GM23338 (cell line): Measurements from ENCODE around the gene KCTD10. TPM values are rescaled to one million over a fixed set of nuclear protein-coding genes. Genes with fewer than 3 reads are reported as not detected.

Experiments
- ATAC-seq: fragments of 200-7000 bp; cut with Tn5 transposase; 3 replicates; pipeline ENCODE4 v1.9.1; 2020
- DNase-seq: peaks from one replicate; pipeline ENCODE4 v3.0.0-alpha.2; 2015; ENCODE audit warnings: low spot score
- H2AFZ ChIP-seq: fragments of 200-600 bp; sonication (generic); 2 replicates; pipeline ENCODE4 v1.8.0; 2016; ENCODE audit warnings: antibody characterized with exemption, mild to moderate bottlenecking, moderate library complexity
- H3F3A ChIP-seq: fragments of 200-600 bp; sonication (generic); replicated peaks from 2 replicates; pipeline ENCODE4 v1.8.0; 2017; ENCODE audit warnings: antibody characterized with exemption, mixed run types, low read depth
- H3K27ac ChIP-seq: fragments of 200-600 bp; sonication (generic); 2 replicates; pipeline ENCODE4 v1.6.1; 2016; ENCODE audit warnings: low read depth
- H3K27me3 ChIP-seq: fragments of 200-600 bp; sonication (generic); 2 replicates; pipeline ENCODE4 v1.8.0; 2016; ENCODE audit warnings: mild to moderate bottlenecking, mixed run types, moderate library complexity; ENCODE audit not compliant: insufficient read depth
- H3K36me3 ChIP-seq: fragments of 200-600 bp; sonication (generic); 2 replicates; pipeline ENCODE4 v1.8.0; 2016; ENCODE audit warnings: mild to moderate bottlenecking; ENCODE audit not compliant: insufficient read depth
- H3K4me1 ChIP-seq: fragments of 200-600 bp; sonication (generic); 2 replicates; pipeline ENCODE4 v1.8.0; 2016; ENCODE audit warnings: mild to moderate bottlenecking, moderate library complexity; ENCODE audit not compliant: insufficient read depth
- H3K4me2 ChIP-seq: fragments of 200-600 bp; sonication (generic); 2 replicates; pipeline ENCODE4 v1.7.1; 2017; ENCODE audit warnings: mixed run types
- H3K4me3 ChIP-seq: fragments of 200-600 bp; sonication (generic); 2 replicates; pipeline ENCODE4 v1.6.1; 2016; ENCODE audit warnings: mixed run types
- H3K79me2 ChIP-seq: fragments of 200-600 bp; sonication (generic); replicated peaks from 2 replicates; pipeline ENCODE4 v1.8.0; 2017; ENCODE audit warnings: mild to moderate bottlenecking; ENCODE audit not compliant: insufficient read depth
- H3K9me2 ChIP-seq: fragments of 200-600 bp; sonication (generic); 2 replicates; pipeline ENCODE4 v1.8.0; 2017; ENCODE audit not compliant: insufficient read depth
- H4K20me1 ChIP-seq: fragments of 200-600 bp; sonication (generic); replicated peaks from 2 replicates; pipeline ENCODE4 v1.8.0; 2017; ENCODE audit warnings: mild to moderate bottlenecking; ENCODE audit not compliant: insufficient read depth
- H3K27ac Mint-ChIP-seq: 2 replicates; pipeline ENCODE4 v1.8.0; 2020; ENCODE audit warnings: inconsistent platforms, mild to moderate bottlenecking, moderate library complexity, mixed read lengths
- H3K27me3 Mint-ChIP-seq: 3 replicates; pipeline ENCODE4 v1.8.0; 2022; ENCODE audit warnings: low read depth, mild to moderate bottlenecking, moderate library complexity, mixed read lengths, inconsistent platforms; ENCODE audit not compliant: insufficient read depth, poor library complexity
- H3K36me3 Mint-ChIP-seq: 3 replicates; pipeline ENCODE4 v1.8.0; 2021; ENCODE audit warnings: low read depth, mild to moderate bottlenecking, inconsistent platforms, moderate library complexity, mixed read lengths
- H3K4me1 Mint-ChIP-seq: 3 replicates; pipeline ENCODE4 v1.8.0; 2020; ENCODE audit warnings: mild to moderate bottlenecking, inconsistent platforms, mixed read lengths
- H3K4me3 Mint-ChIP-seq: 3 replicates; pipeline ENCODE4 v1.8.0; 2021; ENCODE audit warnings: moderate library complexity, mild to moderate bottlenecking, inconsistent platforms, mixed read lengths
- H3K9me3 Mint-ChIP-seq: 3 replicates; pipeline ENCODE4 v1.8.0; 2020; ENCODE audit warnings: moderate library complexity, mild to moderate bottlenecking, inconsistent platforms, mixed read lengths
- CREB1 ChIP-seq: fragments of 250-450 bp; sonication (Bioruptor Pico); IDR thresholded peaks from 2 replicates; pipeline ENCODE4 v1.5.0; 2020; ENCODE audit warnings: low read depth, mild to moderate bottlenecking, moderate library complexity
- EZH2 ChIP-seq: fragments of 200-600 bp; sonication (generic); IDR thresholded peaks from one replicate; pipeline ENCODE4 v1.8.0; 2017; ENCODE audit warnings: antibody characterized with exemption, mild to moderate bottlenecking, low read depth; ENCODE audit not compliant: unreplicated experiment
- EZH2phosphoT487 ChIP-seq: fragments of 200-600 bp; sonication (generic); IDR thresholded peaks from one replicate; pipeline ENCODE4 v1.8.1; 2018; ENCODE audit warnings: antibody characterized with exemption; ENCODE audit not compliant: unreplicated experiment
- JUNB ChIP-seq: IDR thresholded peaks from one replicate; pipeline ENCODE4 v1.6.1; 2016; ENCODE audit warnings: antibody characterized with exemption; ENCODE audit not compliant: unreplicated experiment
- NANOG ChIP-seq: IDR thresholded peaks from 2 replicates; pipeline ENCODE4 v1.6.1; 2016; ENCODE audit warnings: antibody characterized with exemption, borderline replicate concordance
- POLR2AphosphoS5 ChIP-seq: IDR thresholded peaks from 2 replicates; pipeline ENCODE4 v1.6.1; 2016; ENCODE audit warnings: antibody characterized with exemption, low read depth
- REST ChIP-seq: IDR thresholded peaks from one replicate; pipeline ENCODE4 v1.6.1; 2018; ENCODE audit warnings: antibody characterized with exemption; ENCODE audit not compliant: unreplicated experiment
- STAT1 ChIP-seq: IDR thresholded peaks from one replicate; pipeline ENCODE4 v1.6.1; 2016; ENCODE audit warnings: antibody characterized with exemption; ENCODE audit not compliant: unreplicated experiment
- ZNF114 ChIP-seq: fragments of 250-450 bp; sonication (Bioruptor Pico); IDR thresholded peaks from 2 replicates; pipeline ENCODE4 v1.5.0; 2020; ENCODE audit warnings: mild to moderate bottlenecking, moderate library complexity
- ZNF331 ChIP-seq: fragments of 250-450 bp; sonication (Bioruptor Pico); IDR thresholded peaks from 2 replicates; pipeline ENCODE4 v1.5.0; 2020; ENCODE audit warnings: low read depth, mild to moderate bottlenecking, moderate library complexity
- ZNF462 ChIP-seq: fragments of 250-450 bp; sonication (Bioruptor Pico); IDR thresholded peaks from 2 replicates; pipeline ENCODE4 v1.5.0; 2020; ENCODE audit warnings: mild to moderate bottlenecking, moderate library complexity
- polyA plus RNA-seq: library from polyadenylated mRNA; unstranded; fragments of >200 nt; fragmentation: Nextera tagmentation; extraction: Ambion mirVana; gene quantifications from 2 replicates; pipeline ENCODE4 v1.2.1, GENCODE V29; 2016
- total RNA-seq: library from RNA; depleted of rRNA; stranded (reverse); fragments of >200 nt; shearing (Covaris generic); gene quantifications from 2 replicates; pipeline ENCODE4 v1.2.3, GENCODE V29; 2014
- TF ChIP-seq, protein P1 (sequence below), 2 experiments: fragments of 200-600 bp in 1 of 2; sonication (generic) in 1 of 2; conservative IDR thresholded peaks; 2 replicates each; pipeline versions ENCODE4 v1.5.1 to v1.6.1; 2016 to 2017; ENCODE audit warnings: antibody characterized with exemption in 2 of 2, low read depth in 2 of 2, mild to moderate bottlenecking in 2 of 2, moderate library complexity in 1 of 2
- TF ChIP-seq, protein P2 (sequence below): IDR thresholded peaks from 2 replicates; pipeline ENCODE4 v1.6.1; 2016; ENCODE audit warnings: antibody characterized with exemption

Gene KCTD10
- total and polyA plus RNA-seq, 2 experiments from 2014 or later = 15.8 to 45.2 TPM

GRCh38 chr12:109466305-109466704 lies 10.8 kb downstream of the KCTD10 start:
- Histone ChIP-seq H2AFZ (no peak overlapping the region), H3K79me2 (peaks cover 99% of the 10 kb centered on the region), H4K20me1 (peaks cover 32% of the 10 kb centered on the region), H3F3A (peaks cover 5% of the 10 kb centered on the region; the same call in 1 of the 2 replicates), H3K36me3 (no peaks in the 10 kb centered on the region; the same call in 1 of the 2 replicates), H3K27me3 (no peaks in the 10 kb centered on the region), H3K4me1 (peaks cover 49% of the 10 kb centered on the region), H3K27ac (no peak overlapping the region), H3K4me3 (no peak overlapping the region), H3K9me2 (no peaks in the 10 kb centered on the region), H3K4me2 (no peak overlapping the region)
- H3K27ac Mint-ChIP-seq = 0 out of 2 replicates have a peak overlapping the region, but pooled peaks have one; percentile 37
- ATAC-seq (no peak), DNase-seq (no peak)
- no peaks in the 10 kb centered on the region for H3K9me3 Mint-ChIP-seq
- TF ChIP-seq CREB1 (CRISPR knock-in tag) (no peak), ZNF462 (no peak), EZH2 (no peak), ZNF114 (CRISPR knock-in tag) (no peak), POLR2AphosphoS5 (no peak), NANOG (no peak), STAT1 (no peak), ZNF331 (no peak), JUNB (no peak), REST (no peak), EZH2phosphoT487 (no peak)
- TF ChIP-seq, protein P1, sequence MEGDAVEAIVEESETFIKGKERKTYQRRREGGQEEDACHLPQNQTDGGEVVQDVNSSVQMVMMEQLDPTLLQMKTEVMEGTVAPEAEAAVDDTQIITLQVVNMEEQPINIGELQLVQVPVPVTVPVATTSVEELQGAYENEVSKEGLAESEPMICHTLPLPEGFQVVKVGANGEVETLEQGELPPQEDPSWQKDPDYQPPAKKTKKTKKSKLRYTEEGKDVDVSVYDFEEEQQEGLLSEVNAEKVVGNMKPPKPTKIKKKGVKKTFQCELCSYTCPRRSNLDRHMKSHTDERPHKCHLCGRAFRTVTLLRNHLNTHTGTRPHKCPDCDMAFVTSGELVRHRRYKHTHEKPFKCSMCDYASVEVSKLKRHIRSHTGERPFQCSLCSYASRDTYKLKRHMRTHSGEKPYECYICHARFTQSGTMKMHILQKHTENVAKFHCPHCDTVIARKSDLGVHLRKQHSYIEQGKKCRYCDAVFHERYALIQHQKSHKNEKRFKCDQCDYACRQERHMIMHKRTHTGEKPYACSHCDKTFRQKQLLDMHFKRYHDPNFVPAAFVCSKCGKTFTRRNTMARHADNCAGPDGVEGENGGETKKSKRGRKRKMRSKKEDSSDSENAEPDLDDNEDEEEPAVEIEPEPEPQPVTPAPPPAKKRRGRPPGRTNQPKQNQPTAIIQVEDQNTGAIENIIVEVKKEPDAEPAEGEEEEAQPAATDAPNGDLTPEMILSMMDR (conservative IDR thresholded peaks at IDR 0.05; ENCODE audit: low read depth in 2 of 2) = no peak
- TF ChIP-seq, protein P2, sequence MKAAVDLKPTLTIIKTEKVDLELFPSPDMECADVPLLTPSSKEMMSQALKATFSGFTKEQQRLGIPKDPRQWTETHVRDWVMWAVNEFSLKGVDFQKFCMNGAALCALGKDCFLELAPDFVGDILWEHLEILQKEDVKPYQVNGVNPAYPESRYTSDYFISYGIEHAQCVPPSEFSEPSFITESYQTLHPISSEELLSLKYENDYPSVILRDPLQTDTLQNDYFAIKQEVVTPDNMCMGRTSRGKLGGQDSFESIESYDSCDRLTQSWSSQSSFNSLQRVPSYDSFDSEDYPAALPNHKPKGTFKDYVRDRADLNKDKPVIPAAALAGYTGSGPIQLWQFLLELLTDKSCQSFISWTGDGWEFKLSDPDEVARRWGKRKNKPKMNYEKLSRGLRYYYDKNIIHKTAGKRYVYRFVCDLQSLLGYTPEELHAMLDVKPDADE = no peak
- H3K4me3 Mint-ChIP-seq = no peak overlapping the region
- peaks cover 10% of the 10 kb centered on the region for H3K27me3 Mint-ChIP-seq
- peaks cover 26% of the 10 kb centered on the region for H3K36me3 Mint-ChIP-seq
- peaks cover 61% of the 10 kb centered on the region for H3K4me1 Mint-ChIP-seq
